ENCODE results near the gene BRAF.
"Not testable (repeated sequence)": the region's sequence is repeated elsewhere in the genome, so short reads cannot be mapped to it uniquely, and the experiment has no call there.

Gene BRAF

GRCh38 chr7:140877249-140877524 lies 47.5 kb downstream of the BRAF start:
- no peak for DNase-seq (ENCODE audit: low spot score)

DNA sequence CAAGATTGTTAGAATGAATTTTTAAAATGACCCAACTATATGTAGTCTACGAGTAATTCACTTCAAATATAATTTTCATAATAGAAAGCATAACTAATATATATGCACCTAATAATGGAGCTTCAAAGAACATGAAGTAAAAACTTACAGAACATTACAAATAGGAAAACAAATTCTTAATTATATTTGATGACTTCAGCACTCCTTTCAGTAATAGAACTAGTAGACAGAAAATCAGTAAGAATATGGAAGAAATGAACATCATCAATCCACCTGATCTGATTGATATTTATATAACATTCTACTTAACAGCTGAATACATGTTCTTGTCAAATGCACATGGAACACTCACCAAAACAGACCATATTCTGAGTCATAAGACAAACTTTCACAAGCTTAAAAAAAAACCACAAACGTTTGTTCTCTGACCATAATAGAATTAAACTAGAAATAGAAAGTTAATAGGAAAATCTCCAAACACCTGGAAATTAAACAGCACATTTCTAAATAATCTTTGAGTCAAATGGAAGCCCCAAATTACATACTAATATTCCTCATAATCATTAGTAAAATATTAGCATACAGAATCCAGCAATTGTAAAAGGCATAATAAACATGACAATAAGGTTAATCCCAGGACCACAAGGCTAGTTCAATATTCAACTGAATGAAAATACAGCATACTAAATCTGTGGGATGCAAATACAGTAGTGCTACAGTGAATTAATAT lies 48.0 kb downstream of the BRAF start:
- DNase-seq (ENCODE audit: low spot score) = peak; percentile 37

GRCh38 chr7:140873434-140873833 lies 51.3 kb downstream of the BRAF start:
- no peak for DNase-seq (ENCODE audit: low spot score)

- no peak for DNase-seq (ENCODE audit: low spot score)
Measured at GRCh38 chr7:140870003-140870402, 54.7 kb downstream of the BRAF start.

DNA sequence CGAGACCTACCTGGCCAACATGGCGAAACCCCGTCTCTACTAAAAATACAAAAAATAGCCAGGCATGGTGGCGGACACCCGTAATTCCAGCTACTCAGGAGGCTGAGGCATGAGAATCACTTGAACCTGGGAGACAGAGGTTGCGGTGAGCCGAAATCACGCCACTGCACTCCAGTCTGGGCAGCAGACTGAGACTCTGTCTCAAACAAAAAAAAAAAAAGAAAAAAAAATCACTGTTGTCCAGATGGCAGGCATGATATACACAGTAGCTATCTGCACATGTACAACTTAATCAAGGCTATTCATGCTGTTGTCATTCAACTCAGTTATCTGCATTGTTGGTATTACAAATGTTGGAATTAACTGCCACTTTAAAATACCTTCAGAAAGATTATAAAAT lies 55.3 kb downstream of the BRAF start:
- DNase-seq (ENCODE audit: low spot score) = no peak

DNA sequence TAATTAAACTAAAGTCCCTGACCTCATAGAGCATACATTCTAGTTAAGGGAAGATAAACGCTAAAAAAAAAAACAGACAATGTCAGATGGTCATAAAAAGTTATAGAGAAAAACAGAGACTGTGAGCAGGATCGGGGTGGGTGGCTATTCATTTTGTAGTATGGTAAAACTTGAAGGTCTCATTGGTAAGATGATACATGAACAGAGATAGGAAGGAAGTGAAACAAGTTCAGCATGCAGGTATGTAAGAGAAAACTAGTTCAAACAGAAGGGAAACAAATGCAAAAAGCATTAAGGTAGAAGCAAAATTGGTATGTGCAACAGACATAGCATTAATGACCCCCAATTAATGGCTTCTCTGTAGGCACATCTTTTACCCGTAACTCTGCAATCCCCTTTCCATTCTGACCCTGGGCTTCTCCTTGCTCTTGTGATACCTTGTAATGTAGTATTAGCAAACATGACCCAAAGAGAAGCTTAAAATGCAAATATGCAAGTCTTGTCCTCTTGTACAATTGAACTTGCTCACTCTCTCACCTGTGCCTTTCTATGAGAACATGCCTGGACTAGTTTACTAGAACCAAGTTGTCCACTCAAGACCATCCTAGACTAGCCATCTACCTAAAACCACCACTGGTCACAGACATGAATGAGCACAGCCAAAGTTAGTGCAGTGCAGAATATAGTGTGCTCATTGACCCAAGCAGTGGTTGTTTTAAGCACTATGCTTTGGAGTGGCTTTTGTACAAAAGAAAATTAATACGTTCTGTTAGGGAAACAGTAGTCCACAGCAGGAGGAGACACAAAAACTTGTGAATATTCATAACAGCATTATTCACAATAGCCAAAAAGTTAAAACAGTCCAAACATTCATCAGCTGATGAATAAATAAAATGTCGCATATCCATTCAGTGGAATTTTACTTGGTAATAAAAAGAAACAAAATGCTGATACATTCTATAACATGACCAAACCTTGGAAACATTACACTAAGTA lies 57.0 kb downstream of the BRAF start:
- DNase-seq (ENCODE audit: low spot score) = no peak

DNA sequence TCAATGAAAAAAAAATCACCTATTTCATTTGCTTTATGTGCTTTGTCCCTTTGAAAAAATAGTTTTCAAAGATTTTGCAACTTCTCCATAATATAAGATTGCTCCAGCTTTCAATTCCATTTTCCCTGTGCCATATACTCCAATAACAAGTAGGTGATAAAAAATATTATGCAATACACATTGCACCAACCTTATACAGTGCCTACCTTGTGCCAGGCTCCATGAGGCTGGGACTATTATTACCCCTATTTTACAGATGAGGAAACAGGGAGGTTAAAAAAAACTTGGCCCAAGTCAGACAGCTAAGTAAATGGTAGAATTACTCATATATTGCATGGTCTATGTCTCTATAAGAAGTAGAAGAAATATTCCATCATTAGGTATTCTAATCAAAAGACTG lies 57.8 kb downstream of the BRAF start:
- no peak for DNase-seq (ENCODE audit: low spot score)

DNA sequence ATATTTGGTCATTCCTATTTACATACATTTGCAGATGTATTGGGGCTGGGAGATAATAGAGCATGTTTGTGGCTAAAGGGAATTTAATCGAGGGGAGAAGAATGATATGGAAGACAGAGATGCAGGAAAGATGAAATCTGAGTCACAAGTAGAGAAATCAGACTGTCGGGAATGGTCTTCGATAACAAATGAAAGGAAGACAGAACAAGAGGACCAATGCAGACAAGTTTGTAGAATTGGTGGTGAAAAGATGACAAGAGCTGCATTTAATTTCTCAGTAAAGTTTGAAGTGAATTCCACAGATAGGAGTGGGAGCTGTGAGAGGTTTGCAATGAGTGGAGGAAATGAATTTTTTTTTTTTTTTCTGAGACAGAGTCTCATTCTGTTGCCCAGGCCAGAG lies 60.0 kb downstream of the BRAF start:
- no peak for DNase-seq (ENCODE audit: low spot score)

GRCh38 chr7:140863867-140864266 lies 60.9 kb downstream of the BRAF start:
- DNase-seq (ENCODE audit: low spot score) = no peak

GRCh38 chr7:140863184-140863583 lies 61.5 kb downstream of the BRAF start:
- DNase-seq (ENCODE audit: low spot score) = no peak

DNA sequence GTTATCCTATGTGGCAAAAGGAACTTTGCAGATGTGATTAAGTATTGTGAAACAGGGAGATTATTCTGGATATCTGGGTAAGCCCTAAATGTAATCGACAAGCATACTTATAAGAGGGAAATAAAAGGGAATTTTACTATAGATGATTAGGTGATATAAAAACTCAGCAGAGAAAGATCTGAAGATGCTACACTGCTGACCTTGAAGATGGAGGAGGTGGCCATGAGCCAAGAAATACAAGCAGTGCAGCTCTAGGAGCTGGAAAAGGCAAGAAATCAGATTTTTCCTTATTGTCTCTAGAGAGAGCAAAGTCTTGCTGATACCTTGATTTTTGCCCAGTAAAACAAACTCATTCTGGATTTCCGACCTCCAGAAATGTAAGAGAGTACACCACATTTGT lies 67.7 kb downstream of the BRAF start:
- DNase-seq (ENCODE audit: low spot score) = no peak

GRCh38 chr7:140841166-140841715 lies 83.5 kb downstream of the BRAF start:
- no peak for DNase-seq (ENCODE audit: low spot score)

- DNase-seq (ENCODE audit: low spot score) = no peak
Measured at GRCh38 chr7:140831724-140832123, 93.0 kb downstream of the BRAF start.

GRCh38 chr7:140829720-140830119 lies 95.0 kb downstream of the BRAF start:
- DNase-seq (ENCODE audit: low spot score) = no peak

GRCh38 chr7:140828741-140829140 lies 96.0 kb downstream of the BRAF start:
- DNase-seq (ENCODE audit: low spot score) = no peak

- not testable (repeated sequence) for DNase-seq (ENCODE audit: low spot score)
Measured at GRCh38 chr7:140817383-140817782, 107.3 kb downstream of the BRAF start.

- peak; percentile 71 for DNase-seq (ENCODE audit: low spot score)
Measured at GRCh38 chr7:140810830-140811556, 113.7 kb downstream of the BRAF start.

- no peak for DNase-seq (ENCODE audit: low spot score)
Measured at GRCh38 chr7:140810385-140810784, 114.3 kb downstream of the BRAF start.

- DNase-seq (ENCODE audit: low spot score) = no peak
Measured at GRCh38 chr7:140778975-140779374, 145.8 kb downstream of the BRAF start.

- no peak for DNase-seq (ENCODE audit: low spot score)
Measured at GRCh38 chr7:140778568-140778967, 146.2 kb downstream of the BRAF start.

DNA sequence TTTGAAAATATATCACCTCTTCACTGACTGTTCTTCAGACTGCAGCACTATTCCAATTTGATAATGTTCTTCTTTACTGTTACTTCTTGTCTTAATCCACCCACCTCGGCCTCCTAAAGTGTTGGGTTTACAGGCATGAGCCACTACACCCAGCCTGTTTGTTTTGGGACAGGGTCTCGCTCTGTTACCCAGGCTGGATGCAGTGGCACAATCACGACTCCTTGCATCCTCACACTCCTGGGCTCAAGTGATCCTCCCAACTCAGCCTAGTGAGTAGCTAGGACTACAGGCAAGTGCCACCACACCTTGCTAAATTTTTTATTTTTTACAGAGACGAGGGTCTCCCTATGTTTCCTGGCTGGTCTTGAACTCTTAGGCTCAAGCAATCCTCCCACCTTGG lies 150.4 kb downstream of the BRAF start:
- DNase-seq (ENCODE audit: low spot score) = no peak

DNA sequence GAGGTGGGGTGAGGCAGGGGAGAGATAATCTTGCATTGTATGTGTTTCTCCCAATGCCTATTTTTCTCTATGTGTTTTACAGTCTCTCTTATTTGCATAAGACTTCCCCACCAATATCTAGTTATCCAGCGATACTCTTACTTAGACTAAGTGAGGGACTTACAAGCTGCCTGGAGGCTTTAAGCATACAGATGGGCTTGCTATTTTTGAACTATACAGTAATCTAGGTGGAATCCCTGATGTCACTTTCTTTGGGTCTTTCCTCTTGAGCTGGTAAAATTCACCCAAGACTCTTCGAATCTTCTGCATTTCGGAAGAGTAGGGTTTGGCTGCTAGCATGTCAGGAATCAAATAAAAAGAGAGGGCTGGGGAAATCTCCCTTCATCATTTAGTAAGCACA lies 151.6 kb downstream of the BRAF start:
- no peak for DNase-seq (ENCODE audit: low spot score)
